Prostate gland (tissue), 2 donors: ENCODE measurements around the gene DLG4.

Experiments used
- CTCF ChIP-seq, 4 experiments: fragments of 200-600 bp in 2 of 4; fragments of 450-650 bp in 2 of 4; sonication (generic) in 2 of 4; IDR thresholded peaks; 1 replicate in 3 of 4; 2 replicates in 1 of 4; pipeline ENCODE4 v1.5.1; 2016 to 2019; ENCODE audit warnings: antibody characterized with exemption in 4 of 4, mild to moderate bottlenecking in 2 of 4, moderate library complexity in 2 of 4
- POLR2A ChIP-seq: fragments of 450-650 bp; IDR thresholded peaks from one replicate; pipeline ENCODE4 v1.6.1; 2016; ENCODE audit warnings: antibody characterized with exemption, mild to moderate bottlenecking
- POLR2AphosphoS5 ChIP-seq: sonication (generic); formaldehyde crosslinking; IDR thresholded peaks from one replicate; pipeline ENCODE4 v1.6.1; 2017; ENCODE audit warnings: antibody characterized with exemption

DNA sequence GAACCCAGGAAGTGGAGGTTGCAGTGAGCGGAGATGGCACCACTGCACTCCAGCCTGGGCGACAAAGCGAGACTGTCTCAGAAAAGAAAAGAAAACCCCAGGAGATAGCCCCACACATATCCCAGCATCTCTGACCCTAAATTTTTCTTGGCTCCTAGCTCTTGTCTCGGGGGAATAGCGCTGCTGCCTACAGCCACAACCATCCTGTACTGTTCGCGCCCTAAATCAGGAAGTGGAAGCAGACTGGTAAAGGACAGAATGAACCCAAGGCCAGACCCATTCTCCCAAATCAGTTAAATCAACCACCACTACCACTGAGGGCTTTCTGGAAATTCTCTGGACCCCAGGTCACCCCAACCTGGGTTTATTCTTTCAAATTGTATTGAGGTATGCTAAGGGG is 30.2 kb upstream of the DLG4 start:
- TF ChIP-seq CTCF (IDR thresholded peaks at IDR 0.05) (no peak), POLR2A (no peak), POLR2AphosphoS5 (no peak)
